Naive thymus-derived CD4-positive, alpha-beta T cell (primary cell): Measurements from ENCODE around the gene WWC2. TPM values are rescaled to one million over a fixed set of nuclear protein-coding genes. Genes with fewer than 3 reads are reported as not detected.

Source experiments
- ATAC-seq: fragments of 150-1000 bp; cut with Tn5 transposase; 2 replicates; pipeline ENCODE4 v1.10.0; 2021; ENCODE audit warnings: mild to moderate bottlenecking, moderate library complexity
- CTCF ChIA-PET: fragments of 350-600 bp; sonication (Branson Sonifier 250); formaldehyde crosslinking; loops from one replicate; lab custom pipeline; 2021; ENCODE audit warnings: antibody characterized with exemption; lab: Charles Lee
- POLR2A ChIA-PET: fragments of 350-600 bp; sonication (Branson Sonifier 250); formaldehyde crosslinking; loops from one replicate; lab custom pipeline; 2021; ENCODE audit warnings: antibody characterized with exemption, inconsistent platforms; lab: Charles Lee
- DNase-seq, 9 donors: peaks; one replicate each; pipeline versions ENCODE4 v3.0.0 to v3.0.0-alpha.2; 2020 to 2022; ENCODE audit warnings: mixed read lengths in 1 of 9
- H3K27ac ChIP-seq: one replicate; pipeline ENCODE4 v1.7.0; 2013; ENCODE audit warnings: mild to moderate bottlenecking, low read depth, low read length, moderate library complexity
- H3K27me3 ChIP-seq, 2 donors: one replicate each; pipeline ENCODE4 v1.7.0; 2013; ENCODE audit warnings: low read length in 2 of 2, mild to moderate bottlenecking in 2 of 2, moderate library complexity in 2 of 2; ENCODE audit not compliant: control insufficient read depth in 2 of 2, insufficient read depth in 2 of 2
- H3K36me3 ChIP-seq, 3 experiments: 1 replicate in 2 of 3; 2 replicates in 1 of 3; pipeline ENCODE4 v1.7.0; 2013; ENCODE audit warnings: low read length in 3 of 3, mild to moderate bottlenecking in 3 of 3, moderate library complexity in 1 of 3; ENCODE audit not compliant: insufficient read depth in 3 of 3, control insufficient read depth in 2 of 3
- H3K4me1 ChIP-seq, 2 donors: one replicate each; pipeline ENCODE4 v1.7.0; 2013; ENCODE audit warnings: low read length in 2 of 2, mild to moderate bottlenecking in 2 of 2, moderate library complexity in 1 of 2; ENCODE audit not compliant: control insufficient read depth in 2 of 2, insufficient read depth in 2 of 2
- H3K4me3 ChIP-seq: 2 replicates; pipeline ENCODE4 v1.7.0; 2013; ENCODE audit warnings: mild to moderate bottlenecking, low read length
- H3K9me3 ChIP-seq, 3 experiments: 1 replicate in 2 of 3; 2 replicates in 1 of 3; pipeline ENCODE4 v1.7.0; 2013; ENCODE audit warnings: low read length in 3 of 3; ENCODE audit not compliant: control insufficient read depth in 2 of 3
- H3K27ac Mint-ChIP-seq, 9 donors: one replicate each; pipeline ENCODE4 v1.8.0; 2020 to 2022; ENCODE audit warnings: mixed read lengths in 9 of 9, mild to moderate bottlenecking in 8 of 9, moderate library complexity in 5 of 9, inconsistent platforms in 2 of 9
- H3K27me3 Mint-ChIP-seq, 5 donors: one replicate each; pipeline ENCODE4 v1.8.0; 2021 to 2022; ENCODE audit warnings: mixed read lengths in 5 of 5, mild to moderate bottlenecking in 1 of 5
- H3K36me3 Mint-ChIP-seq, 5 donors: one replicate each; pipeline ENCODE4 v1.8.0; 2020 to 2022; ENCODE audit warnings: mixed read lengths in 5 of 5, mild to moderate bottlenecking in 3 of 5, inconsistent platforms in 1 of 5
- H3K4me1 Mint-ChIP-seq, 7 donors: one replicate each; pipeline ENCODE4 v1.8.0; 2020 to 2022; ENCODE audit warnings: mixed read lengths in 7 of 7, mild to moderate bottlenecking in 3 of 7, inconsistent platforms in 1 of 7
- H3K4me3 Mint-ChIP-seq, 10 donors: one replicate each; pipeline ENCODE4 v1.8.0; 2020 to 2022; ENCODE audit warnings: mild to moderate bottlenecking in 10 of 10, mixed read lengths in 10 of 10, moderate library complexity in 6 of 10, inconsistent platforms in 2 of 10
- H3K9me3 Mint-ChIP-seq, 11 donors: one replicate each; pipeline ENCODE4 v1.8.0; 2020 to 2022; ENCODE audit warnings: mixed read lengths in 11 of 11, mild to moderate bottlenecking in 4 of 11, inconsistent platforms in 1 of 11, moderate library complexity in 1 of 11
- intact Hi-C, 2 donors: fragments of 100-400 bp; cut with micrococcal nuclease; formaldehyde crosslinking; loops; one replicate each; pipeline ENCODE4 v1.15.1; 2023
- polyA plus RNA-seq, 2 donors: library from polyadenylated mRNA; unstranded; fragments of 300-500 nt; fragmentation: Illumina TruSeq; gene quantifications; one replicate each; pipeline ENCODE4 v1.2.3, GENCODE V29; 2021
- total RNA-seq, 6 experiments: library from RNA in 5 of 6; stranded (reverse) in 5 of 6; gene quantifications; 1 replicate in 5 of 6; 2 replicates in 1 of 6; pipeline ENCODE4 v1.2.3 and lab custom pipeline; 2021 to 2026

Gene WWC2
- total and polyA plus RNA-seq, 7 experiments from 2014 or later: 0.07 to 13.8 (median 9.9) TPM

GRCh38 chr4:183098019-183098722, 886 bp upstream of the WWC2 start:
- ChIA-PET POLR2A (interaction anchor here (1.0 to 1.5 kb wide), 2 partner anchors 180 to 346 kb away, joined by 4 to 5 read pairs; no protein-coding TSS in a partner anchor), CTCF (interaction anchor here (0.6 to 1.4 kb wide), 5 partner anchors 22 to 170 kb away, joined by 3 to 5 read pairs (median 3); no protein-coding TSS in a partner anchor)
- Histone ChIP-seq H3K27ac (peak overlapping the region; percentile 48), H3K9me3 (no peaks in the 10 kb centered on the region), H3K27me3 (no peaks in the 10 kb centered on the region), H3K36me3 (no peaks in the 10 kb centered on the region), H3K4me3 (peak overlapping the region; percentile 75), H3K4me1 (peaks cover 0 to 4% of the 10 kb centered on the region in 2 donors)
- peak overlapping the region; percentile 51 to 87 (median 78) for H3K4me3 Mint-ChIP-seq
- no peaks in the 10 kb centered on the region for H3K36me3 Mint-ChIP-seq
- intact Hi-C loops: loop anchor here in 1 of 2 donors (5.0 to 10.0 kb wide), 3 partner anchors 44 to 1637 kb away; partner anchors contain the start of genes CENPU, RWDD4 and TRAPPC11
- ATAC-seq: peak; percentile 24
- peaks cover 0 to 61% (median 0%) of the 10 kb centered on the region in 5 donors for H3K27me3 Mint-ChIP-seq
- DNase-seq: peak in 8 of 9 donors; percentile 7 to 34 (median 14)
- H3K27ac Mint-ChIP-seq: peak overlapping the region in 3 of 9 donors; percentile 42 to 85 (median 46)
- H3K9me3 Mint-ChIP-seq: no peaks in the 10 kb centered on the region
- H3K4me1 Mint-ChIP-seq: peaks cover 3 to 53% (median 34%) of the 10 kb centered on the region in 7 donors

GRCh38 chr4:183099537-183100297, 660 bp downstream of the WWC2 start:
- Histone ChIP-seq H3K27ac (peak overlapping the region; percentile 28), H3K4me3 (peak overlapping the region; percentile 75), H3K27me3 (peaks cover 0 to 4% of the 10 kb centered on the region in 2 donors), H3K4me1 (peaks cover 0 to 4% of the 10 kb centered on the region in 2 donors), H3K9me3 (no peaks in the 10 kb centered on the region), H3K36me3 (no peaks in the 10 kb centered on the region)
- ChIA-PET CTCF (no interaction called here), POLR2A (interaction anchor here (0.7 to 1.6 kb wide), 2 partner anchors 219 to 345 kb away, joined by 3 to 5 read pairs; partner anchors contain the start of gene CDKN2AIP)
- H3K9me3 Mint-ChIP-seq: no peaks in the 10 kb centered on the region
- no peaks in the 10 kb centered on the region for H3K36me3 Mint-ChIP-seq
- peaks cover 0 to 56% (median 0%) of the 10 kb centered on the region in 5 donors for H3K27me3 Mint-ChIP-seq
- DNase-seq (peak in 5 of 9 donors; percentile 7 to 26 (median 10)), ATAC-seq (no peak)
- peaks cover 3 to 53% (median 34%) of the 10 kb centered on the region in 7 donors for H3K4me1 Mint-ChIP-seq
- peak overlapping the region in 9 of 10 donors; percentile 63 to 86 (median 83) for H3K4me3 Mint-ChIP-seq
- intact Hi-C loops: loop anchor here (1.0 to 10.0 kb wide), 9 partner anchors 26 to 1635 kb away; partner anchors contain the start of genes CDKN2AIP (in 1 of the 2), CENPU (in 1 of the 2), DCTD (in 1 of the 2) and RWDD4 (in 1 of the 2)
- peak overlapping the region in 3 of 9 donors; percentile 56 to 72 (median 68) for H3K27ac Mint-ChIP-seq

- Histone ChIP-seq H3K27me3 (peaks cover 0 to 4% of the 10 kb centered on the region in 2 donors), H3K4me3 (peak overlapping the region; percentile 75), H3K9me3 (no peaks in the 10 kb centered on the region), H3K27ac (no peak overlapping the region), H3K4me1 (peaks cover 0 to 4% of the 10 kb centered on the region in 2 donors), H3K36me3 (no peaks in the 10 kb centered on the region)
- intact Hi-C loops: loop anchor here in 1 of 2 donors (10.0 kb wide), 1 partner anchor 305 kb away; no protein-coding TSS in a partner anchor
- no peaks in the 10 kb centered on the region for H3K36me3 Mint-ChIP-seq
- POLR2A ChIA-PET: interaction anchor here (0.7 to 1.6 kb wide), 2 partner anchors 220 to 344 kb away, joined by 3 to 5 read pairs; partner anchors contain the start of gene CDKN2AIP
- H3K27ac Mint-ChIP-seq: peak overlapping the region in 3 of 9 donors; percentile 56 to 72 (median 68)
- ATAC-seq (no peak), DNase-seq (no peak)
- peaks cover 3 to 48% (median 31%) of the 10 kb centered on the region in 7 donors for H3K4me1 Mint-ChIP-seq
- peak overlapping the region in 9 of 10 donors; percentile 63 to 86 (median 83) for H3K4me3 Mint-ChIP-seq
- CTCF ChIA-PET: no interaction called here
- no peaks in the 10 kb centered on the region for H3K9me3 Mint-ChIP-seq
- peaks cover 0 to 52% (median 0%) of the 10 kb centered on the region in 5 donors for H3K27me3 Mint-ChIP-seq
Measured at GRCh38 chr4:183100298-183100599, 1.2 kb downstream of the WWC2 start.

- peaks cover 3 to 44% (median 27%) of the 10 kb centered on the region in 7 donors for H3K4me1 Mint-ChIP-seq
- H3K27ac Mint-ChIP-seq: peak overlapping the region in 1 of 9 donors; percentile 31
- intact Hi-C loops: loop anchor here in 1 of 2 donors (10.0 kb wide), 1 partner anchor 304 kb away; no protein-coding TSS in a partner anchor
- DNase-seq (no peak), ATAC-seq (no peak)
- CTCF ChIA-PET: interaction anchor here (1.4 kb wide), 1 partner anchor 27 kb away, joined by 3 read pairs; no protein-coding TSS in a partner anchor
- POLR2A ChIA-PET: interaction anchor here (1.6 kb wide), 1 partner anchor 343 kb away, joined by 5 read pairs; the partner anchor contains the start of gene CDKN2AIP
- peak overlapping the region; percentile 17 to 84 (median 67) for H3K4me3 Mint-ChIP-seq
- H3K36me3 Mint-ChIP-seq: no peaks in the 10 kb centered on the region
- H3K27me3 Mint-ChIP-seq: peaks cover 0 to 52% (median 0%) of the 10 kb centered on the region in 5 donors
- Histone ChIP-seq H3K27ac (no peak overlapping the region), H3K36me3 (no peaks in the 10 kb centered on the region), H3K9me3 (no peaks in the 10 kb centered on the region), H3K4me1 (peaks cover 0 to 4% of the 10 kb centered on the region in 2 donors), H3K27me3 (peaks cover 0 to 4% of the 10 kb centered on the region in 2 donors), H3K4me3 (no peak overlapping the region)
- H3K9me3 Mint-ChIP-seq: no peaks in the 10 kb centered on the region
Measured at GRCh38 chr4:183100827-183101226, 1.8 kb downstream of the WWC2 start.

GRCh38 chr4:183101956-183102480, 3.0 kb downstream of the WWC2 start:
- ATAC-seq (no peak), DNase-seq (no peak)
- no peak overlapping the region for H3K4me3 ChIP-seq
- H3K27ac ChIP-seq: no peak overlapping the region
- POLR2A ChIA-PET: no interaction called here
- peak overlapping the region in 2 of 10 donors; percentile 9 to 32 for H3K4me3 Mint-ChIP-seq
- no peaks in the 10 kb centered on the region for H3K9me3 Mint-ChIP-seq
- H3K36me3 ChIP-seq: no peaks in the 10 kb centered on the region
- CTCF ChIA-PET: interaction anchor here (1.1 to 1.4 kb wide), 2 partner anchors 9 to 28 kb away, joined by 3 read pairs; no protein-coding TSS in a partner anchor
- H3K4me1 ChIP-seq: peaks cover 0 to 4% of the 10 kb centered on the region in 2 donors
- H3K27me3 ChIP-seq: peaks cover 0 to 4% of the 10 kb centered on the region in 2 donors
- peaks cover 0 to 45% (median 0%) of the 10 kb centered on the region in 5 donors for H3K27me3 Mint-ChIP-seq
- peaks cover 3 to 33% (median 22%) of the 10 kb centered on the region in 7 donors for H3K4me1 Mint-ChIP-seq
- H3K9me3 ChIP-seq: no peaks in the 10 kb centered on the region
- no peak overlapping the region for H3K27ac Mint-ChIP-seq
- peaks cover 0 to 6% (median 0%) of the 10 kb centered on the region in 5 donors for H3K36me3 Mint-ChIP-seq
- intact Hi-C loops: loop anchor here in 1 of 2 donors (10.0 kb wide), 1 partner anchor 303 kb away; no protein-coding TSS in a partner anchor
